HL-60 (cell line): Measurements from ENCODE around the gene PITPNC1.
"Not testable (repeated sequence)": the region's sequence is repeated elsewhere in the genome, so short reads cannot be mapped to it uniquely, and the experiment has no call there.

Experiments used
- DNase-seq, 2 experiments: peaks; one replicate each; pipeline ENCODE4 v3.0.0-alpha.2; 2010 to 2020; ENCODE audit warnings: low read depth in 1 of 2, low spot score in 1 of 2
- H3K27ac ChIP-seq: fragments of 250-450 bp; sonication (Bioruptor Pico); replicated peaks from 2 replicates; pipeline ENCODE4 v1.5.1; 2020; ENCODE audit warnings: mild to moderate bottlenecking, moderate library complexity
- H3K27me3 ChIP-seq: fragments of 250-450 bp; sonication (Bioruptor Pico); 2 replicates; pipeline ENCODE4 v1.5.1; 2021; ENCODE audit warnings: mild to moderate bottlenecking, moderate library complexity; ENCODE audit not compliant: insufficient read depth, poor library complexity, severe bottlenecking
- H3K4me3 ChIP-seq: replicated peaks from 2 replicates; pipeline ENCODE4 v1.5.1; 2011; ENCODE audit warnings: mild to moderate bottlenecking, control low read depth, low read length; ENCODE audit not compliant: insufficient read depth
- GABPA ChIP-seq: IDR thresholded peaks from 2 replicates; pipeline ENCODE4 v1.6.1; 2012; ENCODE audit warnings: low read depth
- POLR2AphosphoS5 ChIP-seq: IDR thresholded peaks from 2 replicates; pipeline ENCODE4 v1.6.1; 2012; ENCODE audit warnings: low read depth
- REST ChIP-seq: IDR thresholded peaks from 2 replicates; pipeline ENCODE4 v1.6.1; 2012; ENCODE audit warnings: low read depth; ENCODE audit not compliant: insufficient replicate concordance
- SPI1 ChIP-seq: IDR thresholded peaks from 2 replicates; pipeline ENCODE4 v1.6.1; 2012; ENCODE audit warnings: low read depth, mild to moderate bottlenecking, borderline replicate concordance
- TF ChIP-seq, protein P1 (sequence below): IDR thresholded peaks from one replicate; pipeline ENCODE4 v1.5.1; 2011; ENCODE audit warnings: low read length, control low read depth, inconsistent platforms; ENCODE audit not compliant: insufficient read depth

PITPNC1 gene

GRCh38 chr17:67700725-67701119 lies 323.6 kb downstream of the PITPNC1 start:
- TF ChIP-seq GABPA (no peak), REST (no peak), SPI1 (no peak), POLR2AphosphoS5 (no peak)
- TF ChIP-seq, protein P1, sequence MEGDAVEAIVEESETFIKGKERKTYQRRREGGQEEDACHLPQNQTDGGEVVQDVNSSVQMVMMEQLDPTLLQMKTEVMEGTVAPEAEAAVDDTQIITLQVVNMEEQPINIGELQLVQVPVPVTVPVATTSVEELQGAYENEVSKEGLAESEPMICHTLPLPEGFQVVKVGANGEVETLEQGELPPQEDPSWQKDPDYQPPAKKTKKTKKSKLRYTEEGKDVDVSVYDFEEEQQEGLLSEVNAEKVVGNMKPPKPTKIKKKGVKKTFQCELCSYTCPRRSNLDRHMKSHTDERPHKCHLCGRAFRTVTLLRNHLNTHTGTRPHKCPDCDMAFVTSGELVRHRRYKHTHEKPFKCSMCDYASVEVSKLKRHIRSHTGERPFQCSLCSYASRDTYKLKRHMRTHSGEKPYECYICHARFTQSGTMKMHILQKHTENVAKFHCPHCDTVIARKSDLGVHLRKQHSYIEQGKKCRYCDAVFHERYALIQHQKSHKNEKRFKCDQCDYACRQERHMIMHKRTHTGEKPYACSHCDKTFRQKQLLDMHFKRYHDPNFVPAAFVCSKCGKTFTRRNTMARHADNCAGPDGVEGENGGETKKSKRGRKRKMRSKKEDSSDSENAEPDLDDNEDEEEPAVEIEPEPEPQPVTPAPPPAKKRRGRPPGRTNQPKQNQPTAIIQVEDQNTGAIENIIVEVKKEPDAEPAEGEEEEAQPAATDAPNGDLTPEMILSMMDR: no peak
- no peak overlapping the region for H3K27ac ChIP-seq
- no peak overlapping the region for H3K4me3 ChIP-seq
- DNase-seq: no peak
- no peaks in the 10 kb centered on the region for H3K27me3 ChIP-seq

DNA sequence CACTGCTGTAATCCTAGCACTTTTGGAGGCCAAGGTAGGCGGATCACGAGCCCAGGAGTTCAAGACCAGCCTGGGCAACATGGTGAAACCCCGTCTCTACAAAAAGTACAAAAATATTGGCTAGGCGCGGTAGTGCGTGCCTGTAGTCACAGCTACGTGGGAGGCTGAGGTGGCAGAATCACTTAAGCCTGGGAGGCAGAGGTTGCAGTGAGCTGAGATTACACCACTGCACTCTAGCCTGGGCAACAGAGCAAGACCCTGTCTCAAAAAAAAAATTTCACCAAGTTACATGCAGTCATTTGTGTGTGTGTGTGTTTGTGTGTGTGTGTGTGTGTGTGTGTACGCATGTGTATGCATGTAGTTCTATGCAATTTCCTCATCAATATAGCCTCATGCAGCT lies 325.8 kb downstream of the PITPNC1 start:
- not testable (repeated sequence) for H3K27ac ChIP-seq, H3K27me3 ChIP-seq

GRCh38 chr17:67707442-67707841 lies 330.4 kb downstream of the PITPNC1 start:
- Histone ChIP-seq H3K4me3 (no peak overlapping the region), H3K27ac (no peak overlapping the region), H3K27me3 (no peaks in the 10 kb centered on the region)
- DNase-seq: no peak
- TF ChIP-seq SPI1 (no peak), GABPA (no peak), REST (no peak), POLR2AphosphoS5 (no peak)
- TF ChIP-seq, protein P1: no peak

More for the DNA sequence above, 325.8 kb downstream of the PITPNC1 start:
- H3K4me3 ChIP-seq, DNase-seq: not testable (repeated sequence)

GRCh38 chr17:67708378-67708777 lies 331.3 kb downstream of the PITPNC1 start:
- DNase-seq: no peak
- no peak overlapping the region for H3K27ac ChIP-seq
- TF ChIP-seq SPI1: no peak
- no peak for TF ChIP-seq REST
- TF ChIP-seq GABPA: no peak
- TF ChIP-seq, protein P1: no peak
- TF ChIP-seq POLR2AphosphoS5: no peak
- H3K27me3 ChIP-seq: no peaks in the 10 kb centered on the region
- no peak overlapping the region for H3K4me3 ChIP-seq
